SK-N-SH treated with all-trans-retinoic acid at 6 μM for 48 hours (cell line): ENCODE results near the gene ADAM19.

Experiments
- ATAC-seq: fragments of 200-7000 bp; cut with Tn5 transposase; 3 replicates; pipeline ENCODE4 v1.9.1; 2020; ENCODE audit warnings: mild to moderate bottlenecking, moderate library complexity
- ARNTL ChIP-seq: fragments of 450-650 bp; formaldehyde crosslinking; IDR thresholded peaks from 2 replicates; pipeline ENCODE4 v1.5.0; 2020; ENCODE audit warnings: low read depth, mild to moderate bottlenecking, moderate library complexity, borderline replicate concordance
- BACH2 ChIP-seq: fragments of 250-450 bp; sonication (Bioruptor Pico); IDR thresholded peaks from 2 replicates; pipeline ENCODE4 v1.9.0; 2021; ENCODE audit warnings: mild to moderate bottlenecking, borderline replicate concordance
- CREB5 ChIP-seq: fragments of 250-450 bp; sonication (Bioruptor Pico); IDR thresholded peaks from 2 replicates; pipeline ENCODE4 v1.5.1; 2020; ENCODE audit warnings: low read depth, mild to moderate bottlenecking, moderate library complexity
- CSDC2 ChIP-seq: fragments of 250-450 bp; sonication (Bioruptor Pico); IDR thresholded peaks from 2 replicates; pipeline ENCODE4 v1.5.0; 2020; ENCODE audit warnings: mild to moderate bottlenecking, moderate library complexity
- CSRNP3 ChIP-seq: fragments of 250-450 bp; sonication (Bioruptor Pico); IDR thresholded peaks from 2 replicates; pipeline ENCODE4 v1.5.1; 2021; ENCODE audit warnings: mild to moderate bottlenecking, moderate library complexity
- ESRRG ChIP-seq: fragments of 250-450 bp; sonication (Bioruptor Pico); IDR thresholded peaks from 2 replicates; pipeline ENCODE4 v1.6.1; 2021; ENCODE audit warnings: mild to moderate bottlenecking
- GLIS3 ChIP-seq: fragments of 250-450 bp; sonication (Bioruptor Pico); IDR thresholded peaks from 2 replicates; pipeline ENCODE4 v1.5.0; 2020; ENCODE audit warnings: mild to moderate bottlenecking, moderate library complexity
- ISL1 ChIP-seq: fragments of 250-450 bp; sonication (Bioruptor Pico); IDR thresholded peaks from 2 replicates; pipeline ENCODE4 v2.1.2; 2022; ENCODE audit warnings: mild to moderate bottlenecking, moderate library complexity
- OSR1 ChIP-seq: fragments of 250-450 bp; sonication (Bioruptor Pico); IDR thresholded peaks from 2 replicates; pipeline ENCODE4 v1.8.0; 2022; ENCODE audit warnings: moderate library complexity, mild to moderate bottlenecking, inconsistent platforms
- PATZ1 ChIP-seq: fragments of 250-450 bp; sonication (Bioruptor Pico); IDR thresholded peaks from 2 replicates; pipeline ENCODE4 v1.8.0; 2020; ENCODE audit warnings: mild to moderate bottlenecking, moderate library complexity, borderline replicate concordance
- POU6F1 ChIP-seq: fragments of 250-450 bp; sonication (Bioruptor Pico); IDR thresholded peaks from 2 replicates; pipeline ENCODE4 v1.8.0; 2021; ENCODE audit warnings: low read depth, mild to moderate bottlenecking, moderate library complexity, borderline replicate concordance
- PPARA ChIP-seq: fragments of 250-450 bp; sonication (Bioruptor Pico); IDR thresholded peaks from 2 replicates; pipeline ENCODE4 v1.5.0; 2020; ENCODE audit warnings: mild to moderate bottlenecking, borderline replicate concordance
- RARB ChIP-seq: fragments of 250-450 bp; sonication (Bioruptor Pico); IDR thresholded peaks from 2 replicates; pipeline ENCODE4 v1.8.0; 2021; ENCODE audit warnings: mild to moderate bottlenecking, moderate library complexity
- SNAI2 ChIP-seq: fragments of 250-450 bp; sonication (Bioruptor Pico); IDR thresholded peaks from 2 replicates; pipeline ENCODE4 v1.5.0; 2020; ENCODE audit warnings: mild to moderate bottlenecking, moderate library complexity
- TCF4 ChIP-seq: fragments of 250-450 bp; sonication (Bioruptor Pico); IDR thresholded peaks from 2 replicates; pipeline ENCODE4 v1.8.0; 2021; ENCODE audit warnings: mild to moderate bottlenecking, moderate library complexity, borderline replicate concordance
- TOX ChIP-seq: fragments of 250-450 bp; sonication (Bioruptor Pico); IDR thresholded peaks from 2 replicates; pipeline ENCODE4 v1.8.0; 2021; ENCODE audit warnings: mild to moderate bottlenecking, moderate library complexity, borderline replicate concordance
- TSHZ2 ChIP-seq: fragments of 250-450 bp; sonication (Bioruptor Pico); IDR thresholded peaks from 2 replicates; pipeline ENCODE4 v1.5.0; 2020; ENCODE audit warnings: mild to moderate bottlenecking, moderate library complexity
- ZC3H10 ChIP-seq: fragments of 250-450 bp; sonication (Bioruptor Pico); IDR thresholded peaks from 2 replicates; pipeline ENCODE4 v1.5.1; 2021; ENCODE audit warnings: mild to moderate bottlenecking, moderate library complexity
- ZFP3 ChIP-seq: fragments of 250-450 bp; sonication (Bioruptor Pico); IDR thresholded peaks from 2 replicates; pipeline ENCODE4 v1.5.0; 2020; ENCODE audit warnings: mild to moderate bottlenecking, moderate library complexity
- ZFP30 ChIP-seq: fragments of 450-650 bp; formaldehyde crosslinking; IDR thresholded peaks from 2 replicates; pipeline ENCODE4 v1.5.0; 2022; ENCODE audit warnings: mild to moderate bottlenecking, moderate library complexity
- ZNF565 ChIP-seq: fragments of 450-650 bp; formaldehyde crosslinking; conservative IDR thresholded peaks from 2 replicates; pipeline ENCODE4 v1.5.0; 2020; ENCODE audit warnings: low read depth, mild to moderate bottlenecking, moderate library complexity
- ZNF70 ChIP-seq: fragments of 450-650 bp; formaldehyde crosslinking; IDR thresholded peaks from 2 replicates; pipeline ENCODE4 v1.5.0; 2020; ENCODE audit warnings: mild to moderate bottlenecking, moderate library complexity
- ZNF8 ChIP-seq: fragments of 450-650 bp; formaldehyde crosslinking; IDR thresholded peaks from 2 replicates; pipeline ENCODE4 v1.5.0; 2020; ENCODE audit warnings: mild to moderate bottlenecking, moderate library complexity

The ADAM19 gene

GRCh38 chr5:157486221-157486681, 89.3 kb downstream of the ADAM19 start:
- no peak for TF ChIP-seq ZNF70
- TF ChIP-seq ESRRG (CRISPR knock-in tag) = no peak
- no peak for TF ChIP-seq PATZ1 (CRISPR knock-in tag)
- no peak for TF ChIP-seq CREB5 (CRISPR knock-in tag)
- TF ChIP-seq PPARA (CRISPR knock-in tag) = no peak
- no peak for TF ChIP-seq ISL1 (CRISPR knock-in tag)
- no peak for TF ChIP-seq ZFP3 (CRISPR knock-in tag)
- no peak for TF ChIP-seq CSDC2
- no peak for TF ChIP-seq RARB (CRISPR knock-in tag)
- TF ChIP-seq ZC3H10 (CRISPR knock-in tag) = no peak
- no peak for TF ChIP-seq POU6F1 (CRISPR knock-in tag)
- TF ChIP-seq ZNF8 (CRISPR knock-in tag) = no peak
- TF ChIP-seq GLIS3 (CRISPR knock-in tag) = no peak
- no peak for TF ChIP-seq TOX
- no peak for TF ChIP-seq BACH2 (CRISPR knock-in tag)
- no peak for TF ChIP-seq ZNF565 (CRISPR knock-in tag)
- TF ChIP-seq OSR1 (CRISPR knock-in tag) = no peak
- no peak for TF ChIP-seq ZFP30 (CRISPR knock-in tag)
- no peak for TF ChIP-seq ARNTL (CRISPR knock-in tag)
- no peak for ATAC-seq

GRCh38 chr5:157485811-157486210, 89.8 kb downstream of the ADAM19 start:
- ATAC-seq = no peak
- TF ChIP-seq CSDC2 (no peak), CREB5 (CRISPR knock-in tag) (no peak), TOX (no peak), ZFP3 (CRISPR knock-in tag) (no peak), ZNF70 (no peak), POU6F1 (CRISPR knock-in tag) (no peak), CSRNP3 (CRISPR knock-in tag) (no peak), ZC3H10 (CRISPR knock-in tag) (no peak), TSHZ2 (CRISPR knock-in tag) (no peak), ZFP30 (CRISPR knock-in tag) (no peak), ZNF565 (CRISPR knock-in tag) (no peak), BACH2 (CRISPR knock-in tag) (no peak), TCF4 (no peak), ISL1 (CRISPR knock-in tag) (no peak), OSR1 (CRISPR knock-in tag) (no peak), RARB (CRISPR knock-in tag) (no peak), PPARA (CRISPR knock-in tag) (no peak), ESRRG (CRISPR knock-in tag) (no peak), ARNTL (CRISPR knock-in tag) (no peak), SNAI2 (CRISPR knock-in tag) (no peak)
